Type B pancreatic cell (in vitro differentiated cells): ENCODE results near the gene CAVIN2. TPM values are rescaled to one million over a fixed set of nuclear protein-coding genes. Genes with fewer than 3 reads are reported as not detected.

Source experiments
- DNase-seq: peaks from one replicate; pipeline ENCODE4 v3.0.0; 2021; ENCODE audit warnings: mixed read lengths; ENCODE audit not compliant: unreplicated experiment; ENCODE audit errors: extremely low spot score
- H3K27ac Mint-ChIP-seq: 2 replicates; pipeline ENCODE4 v1.8.0; 2021; ENCODE audit warnings: mild to moderate bottlenecking, mixed read lengths
- H3K27me3 Mint-ChIP-seq: 2 replicates; pipeline ENCODE4 v1.8.0; 2021; ENCODE audit warnings: mixed read lengths
- H3K36me3 Mint-ChIP-seq: 2 replicates; pipeline ENCODE4 v1.8.0; 2021; ENCODE audit warnings: mixed read lengths
- H3K4me1 Mint-ChIP-seq: one replicate; pipeline ENCODE4 v1.8.0; 2021; ENCODE audit warnings: mixed read lengths; ENCODE audit not compliant: unreplicated experiment
- H3K4me3 Mint-ChIP-seq: 2 replicates; pipeline ENCODE4 v1.8.0; 2021; ENCODE audit warnings: mild to moderate bottlenecking, mixed read lengths
- H3K9me3 Mint-ChIP-seq: 2 replicates; pipeline ENCODE4 v1.8.0; 2021; ENCODE audit warnings: mixed read lengths
- total RNA-seq: library from RNA; stranded (reverse); gene quantifications from 2 replicates; pipeline ENCODE4 v1.2.1, GENCODE V29; 2021; ENCODE audit warnings: low replicate concordance
- TF ChIP-seq, protein P1 (sequence below): fragments of 200-600 bp; sonication (generic); conservative IDR thresholded peaks from 2 replicates; pipeline ENCODE4 v1.5.0; 2021; ENCODE audit warnings: antibody characterized with exemption, mild to moderate bottlenecking

CAVIN2 gene
- total RNA-seq, 1 donor from 2014 or later = 2.9 TPM

DNA sequence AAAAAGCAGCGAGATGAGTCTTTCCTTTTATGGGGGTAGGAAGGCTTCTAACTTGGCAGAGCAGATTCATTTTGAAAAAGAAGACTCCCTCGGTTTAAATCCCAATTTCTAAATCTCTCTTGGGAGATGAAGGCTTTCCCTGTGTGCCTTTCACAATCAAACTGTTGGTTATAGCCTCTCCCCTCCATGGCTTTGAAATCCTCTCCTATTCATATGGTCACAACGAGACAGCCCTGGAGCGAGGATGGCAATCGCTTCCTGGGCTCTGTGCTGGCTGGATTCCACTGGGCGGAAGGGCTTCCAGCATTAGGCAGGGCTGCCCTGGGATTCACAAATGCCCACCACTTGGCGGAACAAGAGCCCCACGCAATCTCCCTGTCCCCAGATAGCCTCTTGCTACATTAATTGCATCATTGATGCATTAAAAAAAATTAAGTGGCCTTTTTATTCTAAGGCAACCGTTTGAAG is 1.6 kb downstream of the CAVIN2 start:
- TF ChIP-seq, protein P1, sequence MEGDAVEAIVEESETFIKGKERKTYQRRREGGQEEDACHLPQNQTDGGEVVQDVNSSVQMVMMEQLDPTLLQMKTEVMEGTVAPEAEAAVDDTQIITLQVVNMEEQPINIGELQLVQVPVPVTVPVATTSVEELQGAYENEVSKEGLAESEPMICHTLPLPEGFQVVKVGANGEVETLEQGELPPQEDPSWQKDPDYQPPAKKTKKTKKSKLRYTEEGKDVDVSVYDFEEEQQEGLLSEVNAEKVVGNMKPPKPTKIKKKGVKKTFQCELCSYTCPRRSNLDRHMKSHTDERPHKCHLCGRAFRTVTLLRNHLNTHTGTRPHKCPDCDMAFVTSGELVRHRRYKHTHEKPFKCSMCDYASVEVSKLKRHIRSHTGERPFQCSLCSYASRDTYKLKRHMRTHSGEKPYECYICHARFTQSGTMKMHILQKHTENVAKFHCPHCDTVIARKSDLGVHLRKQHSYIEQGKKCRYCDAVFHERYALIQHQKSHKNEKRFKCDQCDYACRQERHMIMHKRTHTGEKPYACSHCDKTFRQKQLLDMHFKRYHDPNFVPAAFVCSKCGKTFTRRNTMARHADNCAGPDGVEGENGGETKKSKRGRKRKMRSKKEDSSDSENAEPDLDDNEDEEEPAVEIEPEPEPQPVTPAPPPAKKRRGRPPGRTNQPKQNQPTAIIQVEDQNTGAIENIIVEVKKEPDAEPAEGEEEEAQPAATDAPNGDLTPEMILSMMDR = no peak
- Mint-ChIP-seq H3K36me3 (no peaks in the 10 kb centered on the region), H3K9me3 (no peaks in the 10 kb centered on the region), H3K4me3 (peak overlapping the region; percentile 49), H3K27me3 (no peaks in the 10 kb centered on the region), H3K27ac (peak overlapping the region; percentile 0), H3K4me1 (peaks cover 34% of the 10 kb centered on the region)
- DNase-seq = no peak

GRCh38 chr2:191844706-191845105 is 2.2 kb downstream of the CAVIN2 start:
- no peak for DNase-seq
- Mint-ChIP-seq H3K9me3 (no peaks in the 10 kb centered on the region), H3K4me1 (peaks cover 34% of the 10 kb centered on the region), H3K27ac (peak overlapping the region; percentile 0), H3K36me3 (no peaks in the 10 kb centered on the region), H3K27me3 (no peaks in the 10 kb centered on the region), H3K4me3 (peak overlapping the region; percentile 21)
- TF ChIP-seq, protein P1 = no peak

DNA sequence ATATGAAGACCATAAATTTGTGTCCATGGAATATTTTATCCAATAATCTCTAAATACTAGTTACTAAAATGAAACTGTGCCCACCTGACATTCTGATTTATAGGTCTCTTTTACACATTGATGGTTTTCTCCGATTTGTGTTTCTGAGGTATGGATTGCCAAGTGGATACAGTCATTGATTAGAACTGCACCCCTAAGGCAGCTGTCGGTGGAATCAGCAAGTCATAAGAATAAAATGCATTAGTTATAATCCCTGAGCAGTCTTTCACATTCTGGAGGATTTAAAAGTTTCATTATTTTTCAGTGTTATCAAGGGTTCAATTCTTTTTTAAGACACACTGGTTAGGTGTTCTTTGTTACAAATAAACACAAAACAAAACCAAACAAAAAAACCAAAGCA is 6.0 kb downstream of the CAVIN2 start:
- no peak overlapping the region for H3K27ac Mint-ChIP-seq
- peaks cover 25% of the 10 kb centered on the region for H3K4me1 Mint-ChIP-seq
- peaks cover 7% of the 10 kb centered on the region for H3K9me3 Mint-ChIP-seq
- TF ChIP-seq, protein P1 = no peak
- no peak overlapping the region for H3K4me3 Mint-ChIP-seq
- no peaks in the 10 kb centered on the region for H3K36me3 Mint-ChIP-seq
- no peaks in the 10 kb centered on the region for H3K27me3 Mint-ChIP-seq
- no peak for DNase-seq

- H3K27ac Mint-ChIP-seq = no peak overlapping the region
- no peaks in the 10 kb centered on the region for H3K27me3 Mint-ChIP-seq
- H3K4me1 Mint-ChIP-seq = peaks cover 18% of the 10 kb centered on the region
- peaks cover 7% of the 10 kb centered on the region for H3K9me3 Mint-ChIP-seq
- no peaks in the 10 kb centered on the region for H3K36me3 Mint-ChIP-seq
- TF ChIP-seq, protein P1 = no peak
- no peak overlapping the region for H3K4me3 Mint-ChIP-seq
- DNase-seq = no peak
Observed at GRCh38 chr2:191839918-191840804, 6.7 kb downstream of the CAVIN2 start.

DNA sequence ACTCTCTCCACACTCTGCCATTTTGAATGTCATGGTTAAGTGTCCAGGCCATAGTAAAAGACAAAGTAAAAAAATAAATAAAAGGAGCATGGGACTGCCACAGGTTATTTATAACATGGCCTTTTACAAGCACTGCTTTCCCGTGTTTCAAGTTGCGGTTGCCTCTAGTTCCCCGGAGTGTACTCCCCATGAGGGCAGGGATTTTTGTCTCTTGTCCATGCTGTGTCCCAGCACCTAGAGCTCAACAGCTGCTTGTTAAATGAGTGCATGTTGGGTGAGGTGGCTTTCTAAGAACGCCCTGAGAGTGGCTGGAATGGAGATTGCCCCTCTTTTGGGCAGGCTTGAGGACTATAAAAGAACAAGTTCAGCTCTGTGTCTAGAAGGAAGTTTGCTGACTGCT is 8.4 kb downstream of the CAVIN2 start:
- DNase-seq = no peak
- Mint-ChIP-seq H3K27ac (no peak overlapping the region), H3K4me1 (peaks cover 8% of the 10 kb centered on the region), H3K4me3 (no peak overlapping the region), H3K27me3 (no peaks in the 10 kb centered on the region), H3K36me3 (no peaks in the 10 kb centered on the region), H3K9me3 (peaks cover 7% of the 10 kb centered on the region)
- TF ChIP-seq, protein P1 = no peak
